Measurements from ENCODE around the gene INO80E. TPM values are rescaled to one million over a fixed set of nuclear protein-coding genes. Genes with fewer than 3 reads are reported as not detected.
"Not testable (repeated sequence)": the region's sequence is repeated elsewhere in the genome, so short reads cannot be mapped to it uniquely, and the experiment has no call there.

Gene INO80E
- polyA plus RNA-seq, 1 donor, result 33.9 TPM

DNA sequence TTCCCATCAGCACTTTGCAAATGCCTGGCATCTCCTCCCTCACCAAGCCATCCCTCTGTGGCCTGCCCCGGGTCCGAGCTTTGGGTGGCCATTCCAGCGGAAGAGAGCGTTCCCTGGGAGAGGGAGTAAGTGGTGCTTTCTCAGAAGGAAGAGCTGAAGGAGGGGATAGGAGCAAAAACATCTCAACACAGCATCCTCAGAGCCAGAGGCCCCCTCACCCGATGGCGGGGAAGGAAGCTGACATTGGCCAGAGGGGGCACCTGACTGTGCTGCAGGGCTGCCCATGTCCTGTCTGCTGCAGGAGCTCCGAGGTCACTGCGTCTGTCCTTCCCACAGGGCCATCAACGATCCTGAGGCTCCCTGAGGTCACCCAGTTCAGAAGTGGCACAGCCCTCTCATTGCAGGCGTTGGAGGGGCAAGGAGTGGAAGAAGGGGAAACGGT is 35.5 kb downstream of the INO80E start:
- DNase-seq (ENCODE audit: low read depth), result no peak

DNA sequence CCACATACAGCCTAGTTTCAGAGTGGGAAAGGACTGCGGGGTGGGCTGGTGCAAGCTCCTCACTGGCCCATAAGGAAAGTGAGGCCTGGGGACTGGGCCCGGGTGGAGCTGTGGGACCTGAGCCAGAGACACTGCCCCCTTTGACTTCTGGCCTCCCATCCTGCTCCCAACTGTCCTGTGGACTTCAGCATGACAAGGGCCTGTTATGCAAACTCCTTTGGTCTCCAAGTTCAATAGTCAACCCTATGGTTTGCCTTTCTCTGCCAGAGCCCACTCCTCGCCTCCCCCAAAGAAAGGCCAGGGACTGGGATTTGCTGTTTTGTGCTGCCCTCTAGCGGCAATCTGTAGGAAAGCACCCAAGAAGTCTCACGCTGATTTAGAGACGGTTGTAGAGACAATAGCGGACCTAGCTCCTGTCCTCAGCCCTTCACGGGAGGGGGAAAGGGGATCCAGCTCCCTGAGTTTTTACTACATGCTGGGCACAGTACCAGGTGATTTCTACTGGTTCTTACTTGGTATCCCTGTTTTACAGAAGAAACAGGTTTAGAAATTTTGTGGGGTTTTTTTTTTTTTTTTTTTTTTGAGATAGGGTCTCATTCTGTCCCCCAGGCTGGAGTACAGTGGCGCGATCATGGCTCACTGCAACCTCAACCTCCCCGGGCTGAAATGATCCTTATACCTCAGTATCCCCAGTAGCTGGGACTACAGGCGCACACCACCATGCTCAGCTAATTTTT is 36.2 kb downstream of the INO80E start:
- no peak for DNase-seq (ENCODE audit: low read depth)

DNA sequence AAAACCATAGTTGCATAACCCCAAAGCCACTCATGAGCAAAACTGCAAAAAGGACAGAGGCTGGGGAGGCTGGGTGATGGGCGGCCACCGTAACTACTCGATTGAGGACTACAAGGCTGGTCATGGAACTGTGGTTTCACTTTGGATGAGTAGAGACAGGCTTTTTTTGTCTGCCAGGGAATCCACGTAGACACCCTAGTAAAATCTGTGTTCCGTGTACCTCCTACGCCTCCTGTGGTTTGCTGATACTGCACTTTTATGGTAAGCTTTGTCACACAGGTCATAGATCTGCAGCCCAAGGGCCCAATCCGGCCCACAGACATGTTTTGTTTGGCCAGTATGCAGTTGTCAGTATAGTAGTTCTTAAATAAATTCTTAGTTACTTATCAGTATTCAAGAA is 37.2 kb downstream of the INO80E start:
- DNase-seq (ENCODE audit: low read depth), result no peak

DNA sequence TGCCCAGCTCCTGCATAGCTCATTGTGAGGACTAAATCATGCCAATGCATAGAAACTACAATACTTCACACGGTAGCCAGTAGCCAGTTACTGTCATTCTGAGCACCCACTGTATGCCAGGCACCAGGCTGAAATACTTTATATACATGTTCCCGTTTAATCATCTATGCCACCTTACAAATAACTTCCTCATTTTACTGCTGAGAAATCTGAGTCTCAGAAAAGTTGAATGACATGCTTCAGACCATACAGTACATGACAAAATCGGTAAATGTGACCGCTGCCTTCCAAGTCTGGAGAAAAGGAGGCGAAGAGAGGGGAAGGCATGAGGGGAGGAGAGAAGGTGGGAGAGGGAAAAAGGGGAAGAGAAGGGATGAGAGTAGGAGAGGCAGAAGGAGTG is 44.2 kb downstream of the INO80E start:
- DNase-seq (ENCODE audit: low read depth), result no peak

DNA sequence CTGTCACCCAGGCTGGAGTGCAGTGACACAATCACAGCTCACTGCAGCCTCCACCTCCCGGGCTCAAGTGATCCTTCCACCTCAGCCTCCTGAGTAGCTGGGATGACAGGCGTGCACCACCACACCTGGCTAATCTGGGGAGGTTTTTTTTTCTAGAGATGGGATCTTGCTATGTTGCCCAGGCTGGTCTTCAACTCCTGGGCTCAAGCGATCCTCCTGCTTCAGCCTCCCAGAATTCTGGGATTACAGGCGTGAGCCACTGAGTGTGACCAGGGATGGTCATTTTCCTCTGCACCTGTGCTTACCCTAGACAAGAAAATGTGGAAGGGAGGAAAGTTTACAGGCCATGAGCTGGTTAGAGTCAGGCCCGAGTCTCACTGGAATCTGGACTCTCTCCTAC is 44.6 kb downstream of the INO80E start:
- DNase-seq (ENCODE audit: low read depth), result not testable (repeated sequence)

DNA sequence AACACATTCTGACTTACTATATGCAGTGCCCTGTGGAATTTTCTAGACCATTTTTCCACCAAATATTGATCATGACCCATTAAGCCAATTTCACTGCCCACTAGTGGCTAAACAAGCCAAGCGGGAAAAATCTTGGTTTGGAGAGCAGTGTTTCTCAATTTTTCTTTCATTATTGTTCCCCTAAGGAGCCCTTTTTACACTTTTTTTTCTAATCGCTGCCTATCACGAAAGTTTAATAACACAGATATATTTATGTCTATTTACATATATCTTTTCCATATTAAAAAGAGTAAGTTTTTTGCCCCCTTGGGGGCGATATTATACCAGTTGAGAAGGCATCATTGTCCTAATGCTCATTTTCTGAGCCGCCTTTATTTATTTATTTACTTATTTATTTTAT is 45.8 kb downstream of the INO80E start:
- DNase-seq (ENCODE audit: low read depth), result no peak

DNA sequence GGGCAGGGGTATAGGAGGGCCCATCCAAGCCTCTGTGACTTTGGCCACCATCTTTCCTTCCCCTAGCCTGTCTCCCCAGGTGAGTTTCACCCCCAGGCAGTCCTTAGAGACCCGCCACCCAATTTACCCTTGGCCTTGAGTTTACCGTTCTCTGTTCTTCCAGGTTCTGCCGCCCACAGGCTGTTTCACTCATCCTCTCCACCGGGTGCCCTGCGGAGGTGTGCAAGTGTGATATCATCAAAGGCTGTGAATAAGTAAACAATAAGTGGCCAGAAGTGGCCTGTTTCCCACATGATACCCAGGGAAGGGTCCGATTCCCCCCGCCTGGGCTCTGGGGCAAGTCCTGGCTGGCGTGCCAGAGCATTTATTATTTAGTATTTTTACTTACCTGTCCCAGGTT is 50.1 kb downstream of the INO80E start:
- DNase-seq (ENCODE audit: low read depth), result no peak

DNA sequence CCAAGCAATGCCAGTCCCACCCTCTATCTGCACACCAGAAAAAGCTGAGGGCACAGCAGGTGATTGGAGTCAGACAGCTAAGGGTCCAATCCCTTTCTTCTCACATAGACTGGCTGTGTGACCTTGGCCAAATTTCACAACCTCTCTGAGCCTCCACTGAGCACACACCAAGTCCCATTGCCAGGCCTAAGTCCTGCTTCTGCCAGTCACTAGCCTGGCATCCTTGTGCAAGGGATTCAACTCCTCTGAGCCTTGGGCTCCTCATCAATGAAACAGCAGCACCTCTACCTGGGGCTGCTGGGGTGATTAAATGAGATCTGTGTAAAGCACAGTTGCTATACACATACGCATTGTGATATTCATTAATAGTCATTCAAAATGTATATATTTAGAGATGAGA is 50.5 kb downstream of the INO80E start:
- DNase-seq (ENCODE audit: low read depth), result no peak

DNA sequence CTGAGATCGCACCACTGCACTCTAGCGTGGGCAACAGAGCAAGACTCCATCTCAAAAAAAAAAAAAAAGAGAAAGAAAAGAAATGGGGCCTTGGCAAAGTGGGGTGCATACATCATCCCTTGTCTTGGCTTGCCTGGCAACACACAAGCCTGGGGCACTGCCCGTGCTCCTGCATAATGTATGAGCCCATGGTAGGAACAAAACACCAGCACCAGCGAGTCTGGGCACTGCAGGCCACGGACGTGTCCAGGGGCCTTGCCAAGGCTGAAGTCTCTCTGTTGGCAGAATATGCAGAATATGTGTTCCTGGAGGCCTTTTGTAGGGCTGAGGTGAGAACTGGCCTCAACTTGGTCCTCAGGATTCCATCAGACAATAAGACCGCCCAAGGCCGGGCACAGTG is 53.8 kb downstream of the INO80E start:
- no peak for DNase-seq (ENCODE audit: low read depth)

DNA sequence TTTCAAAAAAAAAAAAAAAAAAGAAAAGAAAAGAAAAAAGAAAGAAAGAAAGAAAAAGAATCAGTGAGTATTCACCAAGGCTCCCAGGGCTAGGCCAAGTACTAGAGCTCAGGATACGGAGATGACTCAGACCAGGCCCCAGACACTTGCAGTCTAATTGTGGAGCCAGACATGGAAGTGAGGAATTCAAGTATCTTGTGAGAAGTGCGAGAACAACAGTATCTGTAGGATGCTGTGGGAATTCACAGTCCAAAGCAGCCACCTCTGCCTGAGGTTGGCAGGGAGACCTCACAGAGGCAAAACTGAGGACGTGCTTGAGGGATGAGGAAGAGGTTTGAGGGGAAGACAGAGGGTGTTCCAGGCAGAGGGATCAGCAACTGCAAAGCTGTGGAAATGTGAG is 55.5 kb downstream of the INO80E start:
- DNase-seq (ENCODE audit: low read depth), result no peak

DNA sequence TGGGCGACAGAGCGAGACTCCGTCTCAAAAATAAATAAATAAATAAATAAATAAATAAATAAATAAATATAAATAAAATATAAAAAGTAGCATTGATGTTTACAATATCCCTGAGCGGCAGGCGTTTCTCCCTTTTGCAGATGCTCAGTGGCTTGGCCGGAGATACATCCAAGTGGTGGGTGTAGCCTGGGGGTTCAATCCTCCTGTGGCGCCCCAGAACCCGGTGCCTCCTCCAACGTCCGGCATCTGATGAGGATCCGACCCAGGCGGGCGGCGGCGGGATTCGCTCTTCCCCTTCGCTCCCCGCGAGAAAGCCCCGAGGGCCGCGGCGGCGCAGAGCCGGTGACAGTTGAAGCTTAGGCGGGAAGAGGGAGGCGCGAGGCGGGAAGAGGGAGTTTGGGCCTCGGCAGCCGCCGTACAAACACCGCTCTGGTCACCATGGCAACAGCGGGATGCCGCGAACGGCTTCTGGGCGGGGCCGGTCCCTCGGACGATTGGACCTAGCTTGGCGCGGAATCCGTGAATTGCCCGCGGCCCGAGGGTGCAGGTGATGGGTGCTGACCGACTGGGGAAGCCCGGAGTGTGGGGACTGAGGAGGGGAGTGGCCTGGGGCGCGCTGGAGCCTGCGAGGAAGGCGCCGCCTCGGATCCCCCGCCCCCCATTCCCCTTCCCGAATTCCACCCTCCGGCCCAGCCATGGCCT is 56.8 kb downstream of the INO80E start:
- DNase-seq (ENCODE audit: low read depth), result peak; percentile 78

DNA sequence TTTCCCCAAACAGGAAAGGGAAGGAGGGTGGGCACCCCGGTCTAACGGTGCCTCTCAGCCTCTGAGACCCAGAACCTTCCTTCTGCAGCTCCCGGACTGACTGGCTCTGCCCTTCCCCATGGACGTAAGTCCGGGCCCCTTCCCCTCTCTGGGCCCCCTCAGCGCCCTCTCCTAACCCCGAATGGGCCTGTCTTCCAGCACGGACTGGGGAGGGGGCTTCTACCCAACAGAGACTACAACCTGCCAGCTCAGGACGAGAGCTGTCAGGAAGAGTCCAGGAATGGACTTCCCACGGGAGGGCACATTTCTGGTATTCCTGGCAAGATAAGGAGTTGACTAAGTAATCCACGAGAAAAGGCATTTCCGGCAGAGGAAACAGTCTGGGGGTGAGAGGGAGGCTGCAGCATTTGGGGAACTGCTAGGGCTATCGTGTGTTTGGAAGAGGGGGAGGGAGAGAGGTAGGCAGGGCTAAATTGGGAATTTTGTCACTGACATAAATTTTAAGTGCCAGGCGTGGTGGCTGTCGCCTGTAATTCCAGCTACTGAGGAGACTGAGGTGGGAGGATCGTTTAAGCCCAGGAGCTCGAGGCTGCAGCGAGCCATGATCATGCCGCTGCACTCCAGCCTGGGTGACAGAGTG is 57.5 kb downstream of the INO80E start:
- DNase-seq (ENCODE audit: low read depth), result no peak

DNA sequence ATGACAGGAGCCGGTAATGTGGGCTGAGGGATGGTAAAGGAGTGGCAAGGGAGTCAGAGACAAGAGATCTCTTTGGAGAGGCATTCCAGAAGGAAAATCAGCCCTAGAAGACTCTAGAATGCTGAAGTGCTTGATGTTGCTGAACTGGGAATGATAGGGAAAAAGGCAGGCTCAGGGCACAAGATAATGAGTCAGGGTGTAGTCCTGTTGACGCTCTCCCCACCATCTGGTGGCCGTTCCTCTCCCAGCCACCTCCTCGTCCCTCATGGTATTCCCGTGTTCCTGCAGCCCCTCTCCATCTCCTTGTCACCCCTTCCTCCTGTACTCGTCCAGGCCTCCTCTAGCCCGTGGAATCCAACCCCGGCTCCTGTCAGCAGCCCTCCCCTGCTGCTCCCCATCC is 58.4 kb downstream of the INO80E start:
- no peak for DNase-seq (ENCODE audit: low read depth)

DNA sequence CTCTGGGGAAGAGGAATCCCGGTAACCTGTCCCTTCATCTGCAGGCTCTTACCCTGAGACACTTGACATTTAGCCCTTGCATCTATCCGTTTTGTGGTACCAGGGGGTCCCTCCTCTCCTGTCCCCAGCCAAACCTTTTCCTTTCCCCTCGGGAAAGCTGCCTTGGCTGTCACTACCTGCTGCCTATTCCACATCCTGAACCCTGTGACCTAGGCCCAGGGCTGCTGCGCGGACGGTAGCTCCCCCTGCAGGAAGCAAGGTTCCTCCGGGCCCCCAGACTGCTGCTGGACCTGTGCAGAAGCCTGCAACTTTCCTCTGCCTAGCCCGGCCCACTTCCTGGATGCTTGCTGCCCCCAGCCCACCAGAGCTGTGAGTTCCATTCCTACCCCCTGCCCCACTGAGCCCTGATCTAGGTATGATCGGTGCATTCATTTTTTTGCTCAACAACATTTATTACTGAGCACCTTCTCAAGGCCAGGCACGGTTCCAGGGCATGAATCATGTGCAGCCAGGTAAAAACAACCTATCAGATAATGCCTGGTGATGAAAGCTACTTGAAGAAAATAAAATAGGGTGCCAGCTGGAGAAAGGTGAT is 59.0 kb downstream of the INO80E start:
- DNase-seq (ENCODE audit: low read depth), result no peak

Other genes with a start within 250 kb of the INO80E start
- not detected for gene ZG16, start 218.0 kb upstream of the INO80E start, polyA plus RNA-seq (ENCODE audit: insufficient read length)
- gene KIF22, start 205.5 kb upstream of the INO80E start, polyA plus RNA-seq (ENCODE audit: insufficient read length), result 24.9 TPM
- gene MAZ, start 189.7 kb upstream of the INO80E start, polyA plus RNA-seq (ENCODE audit: insufficient read length), result 228 TPM
- gene PRRT2, start 184.0 kb upstream of the INO80E start, polyA plus RNA-seq (ENCODE audit: insufficient read length), result 14.4 TPM
- gene PAGR1, start 180.1 kb upstream of the INO80E start, polyA plus RNA-seq (ENCODE audit: insufficient read length), result 28.4 TPM
- gene MVP, start 175.8 kb upstream of the INO80E start, polyA plus RNA-seq (ENCODE audit: insufficient read length), result 17.9 TPM
- 37.7 TPM for gene CDIPT, start 133.0 kb upstream of the INO80E start, polyA plus RNA-seq (ENCODE audit: insufficient read length)
- 2.5 TPM for gene SEZ6L2, start 96.7 kb upstream of the INO80E start, polyA plus RNA-seq (ENCODE audit: insufficient read length)
- gene ASPHD1, start 95.8 kb upstream of the INO80E start, polyA plus RNA-seq (ENCODE audit: insufficient read length), result 0.29 TPM
- 11.7 TPM for gene KCTD13, start 70.0 kb upstream of the INO80E start, polyA plus RNA-seq (ENCODE audit: insufficient read length)
- gene TMEM219, start 34.2 kb upstream of the INO80E start, polyA plus RNA-seq (ENCODE audit: insufficient read length), result 62.2 TPM
- 33.1 TPM for gene TAOK2, start 22.4 kb upstream of the INO80E start, polyA plus RNA-seq (ENCODE audit: insufficient read length)
- 13.3 TPM for gene HIRIP3, start 624 bp upstream of the INO80E start, polyA plus RNA-seq (ENCODE audit: insufficient read length)
- 0.61 TPM for gene DOC2A, start 14.8 kb downstream of the INO80E start, polyA plus RNA-seq (ENCODE audit: insufficient read length)
- not detected for gene C16orf92, start 27.0 kb downstream of the INO80E start, polyA plus RNA-seq (ENCODE audit: insufficient read length)
- gene TLCD3B, start 35.0 kb downstream of the INO80E start, polyA plus RNA-seq (ENCODE audit: insufficient read length), result 1.3 TPM
- 2,367 TPM for gene ALDOA, start 69.5 kb downstream of the INO80E start, polyA plus RNA-seq (ENCODE audit: insufficient read length)
- gene PPP4C, start 79.8 kb downstream of the INO80E start, polyA plus RNA-seq (ENCODE audit: insufficient read length), result 61.8 TPM
- 0.77 TPM for gene TBX6, start 95.7 kb downstream of the INO80E start, polyA plus RNA-seq (ENCODE audit: insufficient read length)
- gene YPEL3, start 100.0 kb downstream of the INO80E start, polyA plus RNA-seq (ENCODE audit: insufficient read length), result 29.3 TPM
- gene GDPD3, start 117.3 kb downstream of the INO80E start, polyA plus RNA-seq (ENCODE audit: insufficient read length), result 5.4 TPM
- 39.6 TPM for gene MAPK3, start 127.0 kb downstream of the INO80E start, polyA plus RNA-seq (ENCODE audit: insufficient read length)
- gene CORO1A, start 187.4 kb downstream of the INO80E start, polyA plus RNA-seq (ENCODE audit: insufficient read length), result 13.1 TPM
- 23.9 TPM for gene BOLA2B, start 197.4 kb downstream of the INO80E start, polyA plus RNA-seq (ENCODE audit: insufficient read length)
- gene SLX1A, start 197.6 kb downstream of the INO80E start, polyA plus RNA-seq (ENCODE audit: insufficient read length), result 19.1 TPM
- 1.8 TPM for gene SULT1A3, start 203.0 kb downstream of the INO80E start, polyA plus RNA-seq (ENCODE audit: insufficient read length)